ENCODE results near the gene OR10J5.
"Not testable (repeated sequence)": the region's sequence is repeated elsewhere in the genome, so short reads cannot be mapped to it uniquely, and the experiment has no call there.

OR10J5 gene

DNA sequence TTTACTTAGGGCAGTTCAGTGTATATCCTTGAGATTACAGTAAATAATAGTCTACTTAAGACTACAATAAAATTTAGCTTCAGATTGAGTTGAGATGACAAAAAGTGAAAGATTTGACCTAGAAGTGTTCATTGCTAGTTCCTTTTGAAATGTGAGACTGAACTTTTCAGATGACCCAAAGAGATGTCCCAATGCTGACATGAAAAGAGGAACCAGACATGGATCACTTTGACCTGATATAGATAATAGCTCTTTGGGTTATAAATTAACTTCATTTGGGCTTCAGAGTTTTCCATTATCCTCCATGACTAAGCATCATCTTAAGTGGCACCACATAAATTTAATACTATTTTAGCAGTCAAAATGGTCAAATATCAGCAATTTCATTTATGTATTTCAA, 25.7 kb upstream of the OR10J5 start:
- no peak overlapping the region for H3K4me3 ChIP-seq (ENCODE audit: low read depth, low read length)
- in situ Hi-C loops (cut with HindIII; ENCODE audit: low sequenced_read_pairs) = no loop called here
- DNase-seq (ENCODE audit: low read depth, low spot score) = no peak
- TF ChIP-seq, protein P1, sequence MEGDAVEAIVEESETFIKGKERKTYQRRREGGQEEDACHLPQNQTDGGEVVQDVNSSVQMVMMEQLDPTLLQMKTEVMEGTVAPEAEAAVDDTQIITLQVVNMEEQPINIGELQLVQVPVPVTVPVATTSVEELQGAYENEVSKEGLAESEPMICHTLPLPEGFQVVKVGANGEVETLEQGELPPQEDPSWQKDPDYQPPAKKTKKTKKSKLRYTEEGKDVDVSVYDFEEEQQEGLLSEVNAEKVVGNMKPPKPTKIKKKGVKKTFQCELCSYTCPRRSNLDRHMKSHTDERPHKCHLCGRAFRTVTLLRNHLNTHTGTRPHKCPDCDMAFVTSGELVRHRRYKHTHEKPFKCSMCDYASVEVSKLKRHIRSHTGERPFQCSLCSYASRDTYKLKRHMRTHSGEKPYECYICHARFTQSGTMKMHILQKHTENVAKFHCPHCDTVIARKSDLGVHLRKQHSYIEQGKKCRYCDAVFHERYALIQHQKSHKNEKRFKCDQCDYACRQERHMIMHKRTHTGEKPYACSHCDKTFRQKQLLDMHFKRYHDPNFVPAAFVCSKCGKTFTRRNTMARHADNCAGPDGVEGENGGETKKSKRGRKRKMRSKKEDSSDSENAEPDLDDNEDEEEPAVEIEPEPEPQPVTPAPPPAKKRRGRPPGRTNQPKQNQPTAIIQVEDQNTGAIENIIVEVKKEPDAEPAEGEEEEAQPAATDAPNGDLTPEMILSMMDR (IDR thresholded peaks at IDR 0.05; ENCODE audit: low read depth, low read length) = no peak

DNA sequence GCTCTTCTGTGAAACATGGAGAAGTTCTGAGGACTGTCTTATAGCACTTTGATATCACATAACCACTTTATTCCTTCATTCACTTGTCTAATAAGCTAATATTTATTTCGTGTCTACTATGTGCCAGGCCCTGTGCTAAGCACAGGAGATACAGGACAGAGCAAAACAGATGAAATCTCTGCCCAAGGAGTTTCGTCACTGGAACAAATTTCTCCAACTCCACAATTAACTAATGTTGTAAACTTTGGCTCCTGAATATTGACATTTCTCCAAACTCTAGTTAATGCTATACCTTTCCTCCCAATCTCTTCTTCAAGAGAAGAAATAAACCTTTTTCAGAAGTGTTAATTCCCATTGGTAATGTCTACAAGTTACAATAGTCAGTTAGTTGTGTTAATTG, 24.8 kb upstream of the OR10J5 start:
- in situ Hi-C loops (cut with HindIII; ENCODE audit: low sequenced_read_pairs) = no loop called here
- DNase-seq (ENCODE audit: low read depth, low spot score) = no peak
- TF ChIP-seq, protein P1 (IDR thresholded peaks at IDR 0.05; ENCODE audit: low read depth, low read length) = no peak
- H3K4me3 ChIP-seq (ENCODE audit: low read depth, low read length) = no peak overlapping the region

DNA sequence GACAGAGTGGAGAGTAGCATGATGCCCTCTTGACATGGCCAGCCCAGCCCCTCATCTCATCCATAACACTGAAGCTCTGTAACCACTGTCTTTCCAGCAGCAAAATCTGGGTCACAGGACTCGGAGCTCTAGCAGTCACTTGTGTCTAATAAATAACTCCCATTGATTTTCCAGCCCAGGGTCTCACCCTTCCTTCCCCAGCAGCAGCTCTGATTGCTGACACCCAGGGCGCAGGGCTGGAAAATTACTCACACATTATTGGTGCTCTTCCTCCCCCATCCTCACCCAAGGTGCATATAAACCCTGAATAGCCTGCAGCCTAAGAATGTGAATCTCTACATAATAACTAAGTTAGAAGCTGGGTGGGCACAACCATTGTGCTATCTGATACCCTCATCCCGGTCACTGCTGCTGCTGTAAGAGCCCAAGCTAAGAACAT, 21.1 kb upstream of the OR10J5 start:
- TF ChIP-seq, protein P1 (IDR thresholded peaks at IDR 0.05; ENCODE audit: low read depth, low read length) = no peak
- H3K4me3 ChIP-seq (ENCODE audit: low read depth, low read length) = no peak overlapping the region
- in situ Hi-C loops (cut with HindIII; ENCODE audit: low sequenced_read_pairs) = no loop called here
- no peak for DNase-seq (ENCODE audit: low read depth, low spot score)

DNA sequence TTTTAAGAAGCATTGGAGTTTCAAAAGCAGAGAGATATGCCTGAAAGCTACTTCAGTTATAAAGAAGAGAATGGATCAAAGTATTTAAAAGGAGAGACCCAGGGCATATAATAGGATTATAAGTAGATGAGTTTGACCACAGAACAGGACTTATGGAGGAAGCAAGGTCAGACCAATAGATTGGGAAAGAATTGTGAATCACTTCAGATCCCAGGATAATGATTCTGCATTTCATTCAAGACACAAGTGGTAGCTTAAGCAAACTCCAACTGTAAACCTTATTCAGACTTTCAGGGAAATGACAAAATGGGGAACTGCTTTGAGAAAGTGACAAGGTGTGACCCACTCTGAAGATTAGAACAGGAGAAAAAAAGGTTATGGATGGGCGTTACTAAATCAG, 18.9 kb upstream of the OR10J5 start:
- H3K4me3 ChIP-seq (ENCODE audit: low read depth, low read length) = no peak overlapping the region
- TF ChIP-seq, protein P1 (IDR thresholded peaks at IDR 0.05; ENCODE audit: low read depth, low read length) = no peak
- in situ Hi-C loops (cut with HindIII; ENCODE audit: low sequenced_read_pairs) = no loop called here

DNA sequence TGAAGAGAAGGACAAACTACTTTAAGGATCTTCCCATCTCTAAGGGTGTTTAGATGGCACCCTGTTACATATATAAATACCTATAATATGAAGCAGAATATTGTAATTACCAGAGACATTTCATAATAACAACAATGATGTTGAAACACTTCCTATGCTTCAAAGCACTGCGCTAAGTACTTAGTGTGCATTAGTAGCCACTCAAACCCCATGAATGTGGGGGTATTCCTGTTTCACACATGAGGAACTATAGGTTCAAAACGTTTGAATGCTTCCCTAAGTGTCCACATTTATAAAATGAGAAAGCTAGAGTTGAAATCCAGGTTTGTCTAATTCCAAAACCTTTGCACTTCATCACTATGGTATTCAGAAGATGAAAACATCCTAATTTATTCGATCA, 18.5 kb upstream of the OR10J5 start:
- no peak for DNase-seq (ENCODE audit: low read depth, low spot score)
- no peak overlapping the region for H3K4me3 ChIP-seq (ENCODE audit: low read depth, low read length)
- in situ Hi-C loops (cut with HindIII; ENCODE audit: low sequenced_read_pairs) = no loop called here
- TF ChIP-seq, protein P1 (IDR thresholded peaks at IDR 0.05; ENCODE audit: low read depth, low read length) = no peak

More for the DNA sequence above, 18.9 kb upstream of the OR10J5 start:
- DNase-seq (ENCODE audit: low read depth, low spot score) = no peak

DNA sequence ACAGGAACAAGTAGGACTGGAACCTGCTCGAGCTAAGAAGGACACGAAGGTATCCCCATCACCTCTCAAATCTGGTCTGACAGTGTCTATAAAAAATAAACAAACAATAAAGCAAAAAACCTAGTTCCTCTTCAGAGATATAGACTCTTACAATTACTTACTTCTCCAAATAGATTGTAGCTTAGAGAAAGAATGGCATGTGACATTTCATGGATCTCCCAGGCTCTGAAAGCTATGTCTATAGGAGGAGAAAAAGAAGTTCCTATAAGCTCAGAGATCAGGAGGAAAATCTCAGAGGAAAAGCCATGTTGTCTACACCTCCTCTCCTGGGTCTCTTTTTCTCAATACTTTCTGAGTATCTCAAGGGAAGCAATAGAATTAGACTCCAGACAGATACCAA, 12.3 kb upstream of the OR10J5 start:
- TF ChIP-seq, protein P1 (IDR thresholded peaks at IDR 0.05; ENCODE audit: low read depth, low read length) = no peak

DNA sequence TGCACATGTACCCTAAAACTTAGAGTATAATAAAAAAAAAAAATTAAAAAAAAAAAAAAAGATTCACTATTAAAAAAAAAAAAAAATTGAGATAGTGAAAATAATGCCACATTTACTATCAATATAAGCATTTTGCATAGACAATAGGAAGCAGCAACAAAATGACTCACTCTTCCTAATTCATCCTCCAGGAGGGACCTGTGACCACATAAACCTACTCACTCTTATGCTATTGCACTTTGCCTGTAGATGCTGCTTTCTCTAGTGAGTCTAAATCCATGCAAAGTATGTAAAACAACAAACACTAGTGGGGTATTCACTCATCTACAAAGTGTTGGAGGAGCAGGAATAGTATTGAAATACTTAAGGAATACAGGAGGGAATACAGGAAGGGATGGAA, 2.9 kb downstream of the OR10J5 start:
- DNase-seq (ENCODE audit: low read depth, low spot score) = no peak
- no peak overlapping the region for H3K4me3 ChIP-seq (ENCODE audit: low read depth, low read length)
- in situ Hi-C loops (cut with HindIII; ENCODE audit: low sequenced_read_pairs) = no loop called here
- TF ChIP-seq, protein P1 (IDR thresholded peaks at IDR 0.05; ENCODE audit: low read depth, low read length) = no peak

More for the DNA sequence above, 12.3 kb upstream of the OR10J5 start:
- no peak overlapping the region for H3K4me3 ChIP-seq (ENCODE audit: low read depth, low read length)
- in situ Hi-C loops (cut with HindIII; ENCODE audit: low sequenced_read_pairs) = no loop called here
- no peak for DNase-seq (ENCODE audit: low read depth, low spot score)

DNA sequence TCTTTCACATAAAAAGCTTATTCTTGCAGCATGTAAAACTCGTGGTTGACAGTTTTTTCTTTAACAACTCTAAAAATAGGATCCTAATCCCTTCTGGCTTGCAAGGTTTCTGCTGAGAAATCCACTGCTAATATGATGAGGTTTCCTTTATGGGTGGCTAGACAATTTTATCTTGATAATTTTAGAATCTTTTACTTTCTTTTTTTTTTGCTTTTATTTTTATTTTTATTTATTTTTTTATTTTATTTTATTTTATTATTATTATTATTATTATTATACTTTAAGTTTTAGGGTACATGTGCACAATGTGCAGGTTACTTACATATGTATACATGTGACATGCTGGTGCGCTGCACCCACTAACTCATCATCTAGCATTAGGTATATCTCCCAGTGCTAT, 11.0 kb downstream of the OR10J5 start:
- in situ Hi-C loops (cut with HindIII; ENCODE audit: low sequenced_read_pairs) = not testable (repeated sequence)

More for the DNA sequence above, 11.0 kb downstream of the OR10J5 start:
- not testable (repeated sequence) for DNase-seq (ENCODE audit: low read depth, low spot score); H3K4me3 ChIP-seq (ENCODE audit: low read depth, low read length)
